ENCODE results near the gene LSM10. TPM values are rescaled to one million over a fixed set of nuclear protein-coding genes. Genes with fewer than 3 reads are reported as not detected.

The LSM10 gene
- total RNA-seq, 1 donor from 2014 or later = 39.4 TPM

DNA sequence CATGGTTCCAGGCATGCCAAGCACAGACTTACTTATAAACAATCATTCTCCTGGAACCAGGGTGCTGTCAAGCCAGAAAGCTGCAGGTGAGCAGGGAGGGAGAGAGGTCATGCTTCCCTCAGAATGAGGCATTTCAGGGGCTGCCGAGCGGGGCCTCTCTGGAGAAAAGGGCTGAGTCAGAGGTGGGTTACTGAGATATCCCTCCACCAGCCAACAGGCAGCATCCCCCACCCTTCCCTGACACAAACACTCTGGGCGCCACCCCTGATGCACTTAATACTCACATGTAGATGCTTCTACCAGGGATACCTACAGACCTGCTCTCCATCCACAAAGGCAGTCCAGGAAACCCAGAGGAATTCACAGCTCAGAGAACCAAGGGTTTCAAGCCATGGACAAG is 25.1 kb downstream of the LSM10 start:
- TF ChIP-seq, protein P1, sequence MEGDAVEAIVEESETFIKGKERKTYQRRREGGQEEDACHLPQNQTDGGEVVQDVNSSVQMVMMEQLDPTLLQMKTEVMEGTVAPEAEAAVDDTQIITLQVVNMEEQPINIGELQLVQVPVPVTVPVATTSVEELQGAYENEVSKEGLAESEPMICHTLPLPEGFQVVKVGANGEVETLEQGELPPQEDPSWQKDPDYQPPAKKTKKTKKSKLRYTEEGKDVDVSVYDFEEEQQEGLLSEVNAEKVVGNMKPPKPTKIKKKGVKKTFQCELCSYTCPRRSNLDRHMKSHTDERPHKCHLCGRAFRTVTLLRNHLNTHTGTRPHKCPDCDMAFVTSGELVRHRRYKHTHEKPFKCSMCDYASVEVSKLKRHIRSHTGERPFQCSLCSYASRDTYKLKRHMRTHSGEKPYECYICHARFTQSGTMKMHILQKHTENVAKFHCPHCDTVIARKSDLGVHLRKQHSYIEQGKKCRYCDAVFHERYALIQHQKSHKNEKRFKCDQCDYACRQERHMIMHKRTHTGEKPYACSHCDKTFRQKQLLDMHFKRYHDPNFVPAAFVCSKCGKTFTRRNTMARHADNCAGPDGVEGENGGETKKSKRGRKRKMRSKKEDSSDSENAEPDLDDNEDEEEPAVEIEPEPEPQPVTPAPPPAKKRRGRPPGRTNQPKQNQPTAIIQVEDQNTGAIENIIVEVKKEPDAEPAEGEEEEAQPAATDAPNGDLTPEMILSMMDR (IDR thresholded peaks at IDR 0.05) = no peak
- ATAC-seq (no peak), DNase-seq (no peak)
- Histone ChIP-seq H3K27me3 (no peaks in the 10 kb centered on the region), H3K4me1 (peaks cover 68% of the 10 kb centered on the region), H3K36me3 (no peaks in the 10 kb centered on the region), H3K4me3 (no peak overlapping the region), H3K27ac (peak overlapping the region; percentile 96), H3K9me3 (no peaks in the 10 kb centered on the region)
- intact Hi-C loops (cut with DNase I) = no loop called here

DNA sequence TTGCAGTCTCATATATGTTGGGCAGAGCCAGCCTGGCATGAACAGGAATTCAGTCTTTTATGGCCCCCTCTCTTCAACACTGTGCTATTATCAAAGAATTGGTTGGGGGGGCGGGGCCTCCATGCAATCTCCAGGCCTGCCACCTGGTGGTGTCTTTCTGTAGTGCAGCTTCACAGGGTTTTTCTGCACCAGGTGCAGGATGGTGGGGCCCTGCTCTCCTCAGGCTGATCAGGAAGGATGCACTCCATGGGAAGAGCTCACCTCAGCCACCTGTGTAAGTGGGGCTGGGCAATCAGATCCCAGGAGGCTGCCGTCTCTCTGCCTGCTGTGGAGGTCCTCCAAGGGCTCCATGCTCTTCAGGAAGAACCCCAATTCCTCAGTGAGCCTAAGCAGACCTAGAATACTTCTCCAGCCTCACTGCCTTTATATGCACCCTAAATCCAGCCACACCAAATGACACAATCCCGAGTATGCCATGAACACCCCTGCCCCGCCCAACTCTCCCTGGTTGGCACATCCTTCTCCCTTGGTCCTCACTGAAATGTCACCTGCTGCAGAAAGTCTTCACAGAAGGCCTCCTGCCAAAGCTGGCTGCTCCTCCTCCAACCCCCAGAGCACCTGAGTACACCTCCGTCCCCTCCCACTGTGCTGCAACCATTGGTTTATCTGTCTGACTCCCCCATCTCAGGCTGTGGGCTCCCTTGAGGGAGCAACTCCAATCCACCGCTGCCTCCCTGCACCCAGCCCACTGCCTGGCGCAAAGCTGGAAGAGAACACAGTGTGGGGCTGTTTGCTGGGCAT is 28.4 kb downstream of the LSM10 start:
- no peaks in the 10 kb centered on the region for H3K9me3 ChIP-seq
- DNase-seq = peak; percentile 80
- intact Hi-C loops (cut with DNase I) = no loop called here
- ATAC-seq = peak; percentile 74
- H3K36me3 ChIP-seq = no peaks in the 10 kb centered on the region
- H3K27me3 ChIP-seq = no peaks in the 10 kb centered on the region
- peaks cover 72% of the 10 kb centered on the region for H3K4me1 ChIP-seq
- H3K4me3 ChIP-seq = no peak overlapping the region
- TF ChIP-seq, protein P1 (IDR thresholded peaks at IDR 0.05) = peak; percentile 93
- H3K27ac ChIP-seq = no peak overlapping the region

DNA sequence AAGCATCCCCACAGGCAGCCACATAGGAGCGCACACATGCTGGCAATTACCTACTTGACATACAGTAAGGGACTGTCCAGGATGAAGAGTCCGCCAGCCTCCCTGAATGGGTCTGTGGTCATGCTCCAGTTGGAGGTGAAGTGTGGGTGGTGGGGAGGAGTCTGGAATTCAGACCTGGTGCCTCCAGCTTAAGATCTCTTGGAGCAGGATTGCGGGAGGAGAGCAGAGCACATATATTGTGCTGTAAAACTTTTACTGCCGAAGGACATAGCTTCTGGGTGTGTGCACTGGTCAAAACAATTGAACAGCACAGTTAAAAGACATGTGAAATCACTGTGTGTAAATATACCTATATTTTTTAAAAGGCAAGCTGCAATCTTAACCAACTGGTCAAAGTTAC is 29.9 kb downstream of the LSM10 start:
- H3K36me3 ChIP-seq = peaks cover 6% of the 10 kb centered on the region
- TF ChIP-seq, protein P1 (IDR thresholded peaks at IDR 0.05) = no peak
- no peaks in the 10 kb centered on the region for H3K27me3 ChIP-seq
- peaks cover 57% of the 10 kb centered on the region for H3K4me1 ChIP-seq
- no peak for ATAC-seq
- H3K27ac ChIP-seq = no peak overlapping the region
- no peaks in the 10 kb centered on the region for H3K9me3 ChIP-seq
- intact Hi-C loops (cut with DNase I) = no loop called here
- no peak for DNase-seq
- H3K4me3 ChIP-seq = no peak overlapping the region

DNA sequence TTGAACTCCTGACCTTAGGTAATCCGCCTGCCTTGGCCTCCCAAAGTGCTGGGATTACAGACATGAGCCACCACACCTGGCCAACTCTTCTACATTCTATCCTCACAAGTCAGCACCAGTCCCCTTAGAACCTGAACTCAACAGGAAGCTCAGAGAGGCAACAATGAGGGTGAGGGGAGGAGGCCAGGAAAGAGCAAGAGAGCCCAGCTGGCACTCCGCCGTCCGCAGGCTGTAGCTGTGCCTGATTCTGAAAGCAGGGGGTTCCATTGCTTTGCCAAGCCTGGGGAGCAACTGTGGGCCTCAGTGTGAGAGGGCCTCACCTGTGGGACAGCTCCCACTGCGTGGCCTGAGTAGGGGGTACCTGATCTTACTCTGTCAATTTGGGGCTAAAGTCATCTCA is 30.6 kb downstream of the LSM10 start:
- Histone ChIP-seq H3K27ac (peak overlapping the region; percentile 76), H3K9me3 (no peaks in the 10 kb centered on the region), H3K4me1 (peaks cover 53% of the 10 kb centered on the region), H3K27me3 (no peaks in the 10 kb centered on the region), H3K4me3 (no peak overlapping the region), H3K36me3 (peaks cover 13% of the 10 kb centered on the region)
- intact Hi-C loops (cut with DNase I) = no loop called here
- ATAC-seq (no peak), DNase-seq (no peak)
- TF ChIP-seq, protein P1 (IDR thresholded peaks at IDR 0.05) = no peak

DNA sequence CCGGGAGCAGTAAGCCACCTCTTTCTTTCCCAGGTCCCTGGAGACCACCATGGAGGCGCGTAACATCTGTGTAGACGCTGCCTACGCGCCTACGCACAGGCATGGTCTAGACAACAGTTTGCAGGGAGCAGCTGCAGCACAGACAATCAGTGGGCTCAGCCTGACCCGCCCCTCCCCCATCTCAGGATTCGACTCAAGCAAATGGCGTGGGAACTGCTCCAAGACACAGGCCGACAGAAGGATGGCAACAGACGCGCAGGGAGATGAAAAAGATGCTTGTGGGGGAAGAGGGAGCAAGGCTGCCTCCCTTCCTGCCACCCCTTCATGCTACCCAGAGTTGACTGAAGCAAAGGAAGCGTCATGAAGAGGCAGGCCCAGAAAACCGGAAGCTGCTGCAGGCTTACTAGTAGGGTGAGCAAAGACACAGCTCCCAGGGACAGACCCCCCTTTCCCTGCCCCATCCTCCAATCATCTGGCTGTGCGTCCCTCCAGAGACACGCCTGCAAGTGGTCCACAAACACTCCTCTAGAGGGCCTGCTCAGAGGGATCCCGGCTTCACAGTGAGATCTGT is 31.5 kb downstream of the LSM10 start:
- Histone ChIP-seq H3K36me3 (peaks cover 22% of the 10 kb centered on the region), H3K27me3 (no peaks in the 10 kb centered on the region), H3K4me1 (peaks cover 44% of the 10 kb centered on the region), H3K9me3 (no peaks in the 10 kb centered on the region), H3K4me3 (no peak overlapping the region), H3K27ac (peak overlapping the region; percentile 76)
- ATAC-seq (peak; percentile 62), DNase-seq (no peak)
- TF ChIP-seq, protein P1 (IDR thresholded peaks at IDR 0.05) = no peak
- intact Hi-C loops (cut with DNase I) = no loop called here
